Measurements from ENCODE around the gene EIF2D. TPM values are rescaled to one million over a fixed set of nuclear protein-coding genes. Genes with fewer than 3 reads are reported as not detected.
A peak's percentile ranks its signal among the peaks of the same experiment; 100 is the strongest.

EIF2D gene
- total RNA-seq, 4 donors from 2014 or later: 20.0 to 66.0 (median 34.9) TPM

GRCh38 chr1:206565995-206566394 lies 46.3 kb downstream of the EIF2D start:
- Histone ChIP-seq H3K27me3 (no peaks in the 10 kb centered on the region), H3K4me3 (no peak overlapping the region), H3K4me1 (peaks cover 0 to 41% (median 26%) of the 10 kb centered on the region in 4 donors), H3K36me3 (no peaks in the 10 kb centered on the region), H3K27ac (no peak overlapping the region), H3K9me3 (no peaks in the 10 kb centered on the region)
- DNase-seq: no peak
- no peak for TF ChIP-seq CTCF (IDR thresholded peaks at IDR 0.05)
- TF ChIP-seq POLR2A (IDR thresholded peaks at IDR 0.05): no peak

GRCh38 chr1:206563367-206564207 lies 48.7 kb downstream of the EIF2D start:
- no peak for DNase-seq
- no peaks in the 10 kb centered on the region for H3K36me3 ChIP-seq
- peaks cover 0 to 49% (median 33%) of the 10 kb centered on the region in 4 donors for H3K4me1 ChIP-seq
- H3K27me3 ChIP-seq: no peaks in the 10 kb centered on the region
- no peak for TF ChIP-seq CTCF (IDR thresholded peaks at IDR 0.05)
- TF ChIP-seq POLR2A (IDR thresholded peaks at IDR 0.05): no peak
- peak overlapping the region in 3 of 4 donors; percentile 7 to 62 (median 10) for H3K27ac ChIP-seq
- no peak overlapping the region for H3K4me3 ChIP-seq
- no peaks in the 10 kb centered on the region for H3K9me3 ChIP-seq

GRCh38 chr1:206560007-206560716 lies 52.1 kb downstream of the EIF2D start:
- Histone ChIP-seq H3K4me1 (peaks cover 0 to 61% (median 28%) of the 10 kb centered on the region in 4 donors), H3K36me3 (no peaks in the 10 kb centered on the region), H3K27ac (peak overlapping the region; percentile 24 to 99 (median 84)), H3K9me3 (no peaks in the 10 kb centered on the region), H3K4me3 (peak overlapping the region; percentile 32 to 90 (median 82)), H3K27me3 (no peaks in the 10 kb centered on the region)
- DNase-seq: no peak
- no peak for TF ChIP-seq CTCF (IDR thresholded peaks at IDR 0.05)
- no peak for TF ChIP-seq POLR2A (IDR thresholded peaks at IDR 0.05)

- Histone ChIP-seq H3K27ac (peak overlapping the region; percentile 24 to 99 (median 84)), H3K4me3 (peak overlapping the region; percentile 32 to 90 (median 82)), H3K4me1 (peaks cover 0 to 60% (median 32%) of the 10 kb centered on the region in 4 donors), H3K27me3 (no peaks in the 10 kb centered on the region), H3K9me3 (no peaks in the 10 kb centered on the region), H3K36me3 (no peaks in the 10 kb centered on the region)
- no peak for TF ChIP-seq POLR2A (IDR thresholded peaks at IDR 0.05)
- TF ChIP-seq CTCF (IDR thresholded peaks at IDR 0.05): no peak
- no peak for DNase-seq
Measured at GRCh38 chr1:206559672-206559995, 52.6 kb downstream of the EIF2D start.

GRCh38 chr1:206558794-206559671 lies 53.2 kb downstream of the EIF2D start:
- peak overlapping the region; percentile 64 to 90 (median 82) for H3K4me3 ChIP-seq
- H3K9me3 ChIP-seq: no peaks in the 10 kb centered on the region
- no peaks in the 10 kb centered on the region for H3K36me3 ChIP-seq
- peak in 1 of 3 donors; percentile 43 for DNase-seq
- TF ChIP-seq POLR2A (IDR thresholded peaks at IDR 0.05) (no peak), CTCF (IDR thresholded peaks at IDR 0.05) (no peak)
- no peaks in the 10 kb centered on the region for H3K27me3 ChIP-seq
- H3K27ac ChIP-seq: peak overlapping the region; percentile 79 to 99 (median 86)
- peaks cover 0 to 55% (median 27%) of the 10 kb centered on the region in 4 donors for H3K4me1 ChIP-seq

All from Peyer's patch (tissue), 4 donors.